HepG2 (cell line): Measurements from ENCODE around the gene MAPK13. TPM values are rescaled to one million over a fixed set of nuclear protein-coding genes. Genes with fewer than 3 reads are reported as not detected.

ENCODE experiments used
- ATAC-seq: fragments of 200-7000 bp; cut with Tn5 transposase; 3 replicates; pipeline ENCODE4 v1.9.1; 2020; ENCODE audit warnings: mild to moderate bottlenecking, moderate library complexity
- BruUV-seq: library from RNA; stranded (reverse); fragments of 400-500 nt; replicated peaks from 2 replicates; lab custom pipeline; 2021; lab: Mats Ljungman, UMichigan
- CTCF ChIA-PET: fragments of 300-600 bp; formaldehyde crosslinking; extraction: SDS; loops from one replicate; lab custom pipeline; 2021; ENCODE audit warnings: low total read pairs, inconsistent platforms, low intra/inter-chr PET ratio; lab: Yijun Ruan, JAX
- POLR2A ChIA-PET: fragments of 350-600 bp; sonication (Branson Sonifier 250); formaldehyde crosslinking; loops from one replicate; lab custom pipeline; 2020; ENCODE audit warnings: antibody characterized with exemption, inconsistent platforms; lab: Yijun Ruan, JAX
- DNase-seq: peaks from one replicate; pipeline ENCODE4 v3.0.0-alpha.2; 2015; ENCODE audit warnings: low spot score
- FAIRE-seq: peaks from 3 replicates; lab custom pipeline; 2011; peaks lifted over from hg19 to GRCh38; lab: Jason Lieb, UNC
- H2AFZ ChIP-seq: one replicate; pipeline ENCODE4 v1.6.1; 2011; ENCODE audit warnings: low read length, inconsistent platforms
- H3K27ac ChIP-seq: fragments of 300-600 bp; 3 replicates; pipeline ENCODE4 v1.8.0; 2011; ENCODE audit warnings: mixed run types, mild to moderate bottlenecking, mixed read lengths, low read length, inconsistent platforms; ENCODE audit not compliant: insufficient read depth; ENCODE audit errors: extremely low read length
- H3K27me3 ChIP-seq, 2 experiments: fragments of 200-600 bp in 1 of 2; 2 replicates in 1 of 2; 3 replicates in 1 of 2; pipeline versions ENCODE4 v1.6.0 to v1.8.0; 2011; ENCODE audit warnings: low read length in 2 of 2, mild to moderate bottlenecking in 2 of 2, moderate library complexity in 2 of 2, inconsistent platforms in 1 of 2; ENCODE audit not compliant: insufficient read depth in 2 of 2, control insufficient read depth in 1 of 2
- H3K36me3 ChIP-seq, 2 experiments: fragments of 200-600 bp in 1 of 2; replicated peaks in 1 of 2; 2 replicates in 1 of 2; 3 replicates in 1 of 2; pipeline versions ENCODE4 v1.5.1 to v1.8.0; 2011; ENCODE audit warnings: low read length in 2 of 2, inconsistent platforms in 1 of 2; ENCODE audit not compliant: insufficient read depth in 2 of 2, control insufficient read depth in 1 of 2
- H3K4me1 ChIP-seq: 2 replicates; pipeline ENCODE4 v1.5.1; 2012; ENCODE audit warnings: low read length, inconsistent platforms; ENCODE audit not compliant: insufficient read depth
- H3K4me2 ChIP-seq: 2 replicates; pipeline ENCODE4 v1.6.0; 2011; ENCODE audit warnings: low read depth, low read length, inconsistent platforms
- H3K4me3 ChIP-seq, 3 experiments: fragments of 200-600 bp in 1 of 3; sonication (generic), shearing (Covaris generic) in 1 of 3; replicated peaks in 1 of 3; 2 replicates each; pipeline ENCODE4 v1.5.1; 2011 to 2016; ENCODE audit warnings: low read length in 3 of 3, inconsistent platforms in 2 of 3, low read depth in 2 of 3, mild to moderate bottlenecking in 2 of 3, control low read depth in 1 of 3, mixed read lengths in 1 of 3; ENCODE audit not compliant: insufficient read depth in 1 of 3
- H3K79me2 ChIP-seq: one replicate; pipeline ENCODE4 v1.6.1; 2011; ENCODE audit warnings: low read length, inconsistent platforms; ENCODE audit not compliant: insufficient read depth
- H3K9ac ChIP-seq: 2 replicates; pipeline ENCODE4 v1.6.0; 2011; ENCODE audit warnings: mild to moderate bottlenecking, low read depth, low read length, inconsistent platforms; ENCODE audit not compliant: insufficient read depth
- H3K9me3 ChIP-seq: 2 replicates; pipeline ENCODE4 v1.5.1; 2012; ENCODE audit warnings: mild to moderate bottlenecking, low read length
- H4K20me1 ChIP-seq: 2 replicates; pipeline ENCODE4 v1.6.0; 2011; ENCODE audit warnings: inconsistent platforms, mild to moderate bottlenecking, low read length, moderate library complexity; ENCODE audit not compliant: insufficient read depth
- GATAD1 ChIP-seq: IDR thresholded peaks from 2 replicates; pipeline ENCODE4 v1.6.1; 2016; ENCODE audit warnings: missing genetic modification reagents, missing compliant biosample characterization
- GZF1 ChIP-seq: sonication (generic); formaldehyde crosslinking; IDR thresholded peaks from 2 replicates; pipeline ENCODE4 v1.5.1; 2020; ENCODE audit warnings: mild to moderate bottlenecking, missing genetic modification reagents
- SALL1 ChIP-seq: sonication (generic); formaldehyde crosslinking; IDR thresholded peaks from 2 replicates; pipeline ENCODE4 v1.8.0; 2022; ENCODE audit warnings: mild to moderate bottlenecking, missing genetic modification reagents
- SIN3B ChIP-seq: fragments of 150-350 bp; IDR thresholded peaks from 2 replicates; pipeline ENCODE4 v1.6.1; 2014; ENCODE audit warnings: low read length
- SKIL ChIP-seq: sonication (generic); formaldehyde crosslinking; IDR thresholded peaks from 2 replicates; pipeline ENCODE4 v1.8.0; 2022; ENCODE audit warnings: missing genetic modification reagents, mild to moderate bottlenecking, moderate library complexity, borderline replicate concordance
- TAF1 ChIP-seq: sonication (generic); formaldehyde crosslinking; IDR thresholded peaks from 2 replicates; pipeline ENCODE4 v1.4.0; 2020; ENCODE audit warnings: missing genetic modification reagents
- TMF1 ChIP-seq: sonication (generic); formaldehyde crosslinking; IDR thresholded peaks from 2 replicates; pipeline ENCODE4 v1.8.1; 2022; ENCODE audit warnings: low read depth, missing genetic modification reagents
- TP53 ChIP-seq: sonication (generic); formaldehyde crosslinking; conservative IDR thresholded peaks from 2 replicates; pipeline ENCODE4 v1.4.0; 2020; ENCODE audit warnings: missing genetic modification reagents
- ZFP91 ChIP-seq: sonication (generic); formaldehyde crosslinking; IDR thresholded peaks from 2 replicates; pipeline ENCODE4 v1.9.0; 2022; ENCODE audit warnings: missing genetic modification reagents, mild to moderate bottlenecking, borderline replicate concordance
- ZNF101 ChIP-seq: sonication (generic); formaldehyde crosslinking; IDR thresholded peaks from 2 replicates; pipeline ENCODE4 v1.4.0; 2020; ENCODE audit warnings: mild to moderate bottlenecking, low read depth, missing genetic modification reagents, borderline replicate concordance
- ZNF317 ChIP-seq: sonication (generic); formaldehyde crosslinking; IDR thresholded peaks from 2 replicates; pipeline ENCODE4 v1.5.0; 2020; ENCODE audit warnings: mild to moderate bottlenecking, missing genetic modification reagents
- ZNF337 ChIP-seq: sonication (generic); formaldehyde crosslinking; IDR thresholded peaks from 2 replicates; pipeline ENCODE4 v1.5.1; 2020; ENCODE audit warnings: missing genetic modification reagents, low read depth, mild to moderate bottlenecking, borderline replicate concordance
- ZNF572 ChIP-seq: sonication (generic); formaldehyde crosslinking; IDR thresholded peaks from 2 replicates; pipeline ENCODE4 v1.5.1; 2020; ENCODE audit warnings: mild to moderate bottlenecking, missing genetic modification reagents
- ZSCAN12 ChIP-seq: sonication (generic); formaldehyde crosslinking; IDR thresholded peaks from 2 replicates; pipeline ENCODE4 v1.9.0; 2021; ENCODE audit warnings: mild to moderate bottlenecking, missing genetic modification reagents
- WGBS: methylation state at CpG from one replicate; pipeline ENCODE4 v1.1.6; 2017; ENCODE audit warnings: low lambda C conversion rate; 5-methylcytosine and 5-hydroxymethylcytosine counted together
- in situ Hi-C: cut with HindIII; loops from 2 replicates; pipeline ENCODE4 v1.10.0; 2017; ENCODE audit warnings: low pct_unique_long_range_greater_than_20kb; ENCODE audit not compliant: extremely low pct_ligation_motif_present
- intact Hi-C: fragments of 100-400 bp; cut with micrococcal nuclease; formaldehyde crosslinking; loops from one replicate; pipeline ENCODE4 v1.10.0; 2022; ENCODE audit not compliant: unreplicated experiment
- polyA plus RNA-seq, 8 experiments: library from polyadenylated mRNA; depleted of rRNA in 3 of 8; stranded (reverse) in 7 of 8; unstranded in 1 of 8; fragments of >200 nt; fragmentation: Illumina TruSeq in 4 of 8; extraction: Trizol in 4 of 8; gene quantifications; 2 replicates each; pipeline versions ENCODE4 v1.2.1 to v1.2.3, GENCODE V29; 2011 to 2016; ENCODE audit warnings: low read depth in 4 of 8, missing spikeins in 1 of 8, mixed read lengths in 1 of 8; ENCODE audit not compliant: insufficient read depth in 1 of 8
- total RNA-seq, 5 experiments: library from RNA; depleted of rRNA; stranded (reverse); fragments of >200 nt; fragmentation: Illumina TruSeq; extraction: Trizol; gene quantifications; 2 replicates each; pipeline ENCODE4 v1.2.3, GENCODE V29; 2016; ENCODE audit warnings: low read depth in 1 of 5

Gene MAPK13
- total and polyA plus RNA-seq, 2 of the 13 experiments (the other 11 are each of a cell fraction or from before 2014, with no cell fraction given) = 12.7 to 43.4 TPM

DNA sequence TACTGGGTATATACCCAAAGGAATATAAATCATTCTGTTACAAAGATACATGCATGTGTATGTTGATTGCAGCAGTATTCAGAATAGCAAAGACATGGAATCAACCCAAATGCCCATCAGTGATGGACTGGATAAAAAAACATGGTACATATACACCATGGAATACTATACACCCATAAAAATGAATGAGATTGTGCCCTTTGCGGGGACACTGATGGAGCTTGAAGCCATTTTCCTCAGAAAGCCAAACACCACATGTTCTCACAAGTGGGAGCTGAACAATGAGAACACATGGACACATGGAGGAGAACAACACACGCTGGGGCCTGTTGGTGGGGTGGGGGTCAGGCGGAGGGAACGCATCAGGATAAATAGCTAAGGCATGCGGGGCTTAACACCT is 41.3 kb upstream of the MAPK13 start:
- TF ChIP-seq ZNF101 (CRISPR knock-in tag) = no peak
- no peak for TF ChIP-seq TMF1
- no peak for TF ChIP-seq SALL1 (CRISPR knock-in tag)
- no peak for TF ChIP-seq TP53 (CRISPR knock-in tag)
- TF ChIP-seq ZNF572 (CRISPR knock-in tag) = no peak
- no peak for TF ChIP-seq GATAD1 (CRISPR knock-in tag)
- no peak for TF ChIP-seq SIN3B
- TF ChIP-seq ZNF337 = no peak
- no peak for TF ChIP-seq ZNF317 (CRISPR knock-in tag)
- no peak for TF ChIP-seq ZFP91 (CRISPR knock-in tag)
- TF ChIP-seq SKIL = no peak
- TF ChIP-seq GZF1 (CRISPR knock-in tag) = no peak
- no peak for TF ChIP-seq ZSCAN12 (CRISPR knock-in tag)
- TF ChIP-seq TAF1 = no peak
- H3K9ac ChIP-seq = no peak overlapping the region
- 99% methylated on average over 5 of the region's 5 CpGs for WGBS
- POLR2A ChIA-PET = no interaction called here
- intact Hi-C loops (no loop called here), in situ Hi-C loops (no loop called here)
- H3K79me2 ChIP-seq = no peaks in the 10 kb centered on the region
- DNase-seq = no peak
- no peaks in the 10 kb centered on the region for H4K20me1 ChIP-seq
- H3K4me1 ChIP-seq = no peaks in the 10 kb centered on the region
- CTCF ChIA-PET = no interaction called here
- no peak overlapping the region for H3K27ac ChIP-seq
- no peak overlapping the region for H2AFZ ChIP-seq
- FAIRE-seq = no peak
- BruUV-seq = no TSS peak
- H3K4me3 ChIP-seq = no peak overlapping the region
- H3K27me3 ChIP-seq = no peaks in the 10 kb centered on the region
- H3K4me2 ChIP-seq = no peak overlapping the region
- H3K36me3 ChIP-seq = peaks cover 8 to 21% of the 10 kb centered on the region in 2 experiments
- ATAC-seq = no peak
- H3K9me3 ChIP-seq = no peaks in the 10 kb centered on the region
